GM20000 (cell line): ENCODE data around the gene IP6K3.

Experiments used
- DNase-seq: peaks from one replicate; pipeline ENCODE4 v3.0.0; 2012; ENCODE audit warnings: low spot score
- CTCF ChIP-seq: IDR thresholded peaks from 2 replicates; pipeline ENCODE4 v1.5.1; 2012; ENCODE audit warnings: mild to moderate bottlenecking, control low read depth; ENCODE audit errors: extremely low read depth, missing control alignments

IP6K3 gene

GRCh38 chr6:33783781-33784520, 37.2 kb upstream of the IP6K3 start:
- TF ChIP-seq CTCF, result no peak

GRCh38 chr6:33782561-33782960, 35.9 kb upstream of the IP6K3 start:
- TF ChIP-seq CTCF, result no peak
- DNase-seq, result no peak

More at GRCh38 chr6:33783781-33784520, 37.2 kb upstream of the IP6K3 start:
- DNase-seq, result no peak

- DNase-seq, result no peak
- no peak for TF ChIP-seq CTCF
These were observed 34.6 kb upstream of the IP6K3 start for GRCh38 chr6:33781131-33781975.

- no peak for DNase-seq
- TF ChIP-seq CTCF, result no peak
These were observed 33.2 kb upstream of the IP6K3 start for GRCh38 chr6:33779895-33780294.

GRCh38 chr6:33779290-33779689, 32.6 kb upstream of the IP6K3 start:
- TF ChIP-seq CTCF, result no peak
- no peak for DNase-seq

- no peak for TF ChIP-seq CTCF
- no peak for DNase-seq
These were observed 31.9 kb upstream of the IP6K3 start for GRCh38 chr6:33778444-33779121.
